Stimulated activated CD8-positive, alpha-beta memory T cell treated with anti-CD3 and anti-CD28 coated beads, Interleukin-2, amount 100 ng/mL, for 1 hour (primary cell): ENCODE measurements around the gene CDH4.

Experiments used
- DNase-seq, 2 donors: peaks; one replicate each; pipeline ENCODE4 v3.0.0-alpha.2; 2020; ENCODE audit warnings: low read depth in 2 of 2

The CDH4 gene

DNA sequence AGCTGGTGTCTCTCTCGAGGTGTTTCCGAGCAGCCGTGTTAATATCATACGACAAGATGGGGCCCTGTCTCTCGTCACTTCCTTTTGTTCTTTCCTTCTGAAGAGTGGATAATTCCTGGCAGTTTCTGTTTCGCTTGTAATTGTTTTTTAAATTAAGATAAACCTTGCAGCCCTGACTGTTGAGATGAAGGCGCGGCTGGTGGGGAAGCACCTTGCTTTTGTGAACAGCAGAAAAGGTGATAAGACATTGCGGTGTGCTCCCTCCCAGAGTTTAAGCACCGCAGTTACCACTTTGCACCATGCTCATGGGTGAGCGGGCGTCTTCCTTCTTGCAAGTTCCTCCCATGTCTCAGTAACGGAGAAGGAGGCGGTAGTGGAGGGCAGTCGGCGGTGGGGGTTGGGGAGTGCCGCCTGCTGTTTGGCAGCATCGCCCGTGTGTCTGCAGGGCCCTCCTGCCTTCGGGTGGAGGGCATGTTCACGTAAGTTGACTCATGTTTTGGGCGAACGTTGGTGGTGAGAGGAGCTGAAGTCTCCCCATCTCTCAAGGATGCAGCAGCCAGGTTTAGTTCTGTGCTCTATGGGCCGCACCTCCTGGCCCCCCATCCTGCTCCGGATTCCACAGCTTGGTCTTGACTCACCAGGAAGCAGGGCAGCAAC lies 467.8 kb downstream of the CDH4 start:
- DNase-seq, result peak; percentile 10 to 26

DNA sequence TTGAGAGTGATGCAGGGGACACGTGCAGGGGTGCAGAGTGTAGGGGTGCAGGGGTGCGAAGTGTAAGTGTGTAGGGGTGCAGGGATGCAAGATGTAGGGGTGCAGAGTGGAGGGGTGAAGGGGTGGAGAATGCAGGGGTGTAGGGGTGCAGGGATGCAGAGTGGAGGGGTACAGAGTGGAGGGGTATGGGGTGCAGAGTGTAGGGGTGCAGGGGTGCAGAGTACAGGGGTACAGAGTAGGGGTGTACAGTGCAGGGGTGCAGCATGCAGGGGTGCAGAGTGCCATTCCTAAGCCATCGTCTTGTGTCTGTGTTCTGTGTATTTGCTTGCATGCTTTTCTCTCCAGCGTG lies 468.3 kb downstream of the CDH4 start:
- no peak for DNase-seq

DNA sequence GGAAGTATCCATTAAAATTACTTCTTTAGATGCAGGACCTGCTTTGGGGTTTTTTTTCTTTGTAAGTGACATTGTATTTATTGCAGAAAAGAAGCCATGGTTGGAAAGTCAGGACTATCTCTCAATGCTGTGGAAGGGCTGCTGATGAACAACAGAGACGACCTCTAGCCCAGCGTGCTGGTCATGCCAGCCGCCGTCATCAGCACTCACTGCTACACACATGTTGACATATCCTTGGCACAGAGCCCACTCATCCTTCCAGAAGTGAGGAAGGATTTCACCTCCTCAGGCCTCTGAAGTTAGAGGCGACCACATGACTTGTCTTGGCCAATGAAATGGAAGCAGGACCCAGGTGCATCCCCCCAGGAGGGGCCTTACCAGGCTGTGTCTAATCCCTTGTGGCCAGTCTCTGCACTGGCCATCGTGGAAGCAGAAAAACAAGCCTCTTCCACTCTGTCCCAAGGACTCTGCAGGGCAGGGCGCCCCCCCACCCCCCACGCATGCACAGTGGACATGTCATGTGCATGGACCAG lies 470.2 kb downstream of the CDH4 start:
- no peak for DNase-seq

DNA sequence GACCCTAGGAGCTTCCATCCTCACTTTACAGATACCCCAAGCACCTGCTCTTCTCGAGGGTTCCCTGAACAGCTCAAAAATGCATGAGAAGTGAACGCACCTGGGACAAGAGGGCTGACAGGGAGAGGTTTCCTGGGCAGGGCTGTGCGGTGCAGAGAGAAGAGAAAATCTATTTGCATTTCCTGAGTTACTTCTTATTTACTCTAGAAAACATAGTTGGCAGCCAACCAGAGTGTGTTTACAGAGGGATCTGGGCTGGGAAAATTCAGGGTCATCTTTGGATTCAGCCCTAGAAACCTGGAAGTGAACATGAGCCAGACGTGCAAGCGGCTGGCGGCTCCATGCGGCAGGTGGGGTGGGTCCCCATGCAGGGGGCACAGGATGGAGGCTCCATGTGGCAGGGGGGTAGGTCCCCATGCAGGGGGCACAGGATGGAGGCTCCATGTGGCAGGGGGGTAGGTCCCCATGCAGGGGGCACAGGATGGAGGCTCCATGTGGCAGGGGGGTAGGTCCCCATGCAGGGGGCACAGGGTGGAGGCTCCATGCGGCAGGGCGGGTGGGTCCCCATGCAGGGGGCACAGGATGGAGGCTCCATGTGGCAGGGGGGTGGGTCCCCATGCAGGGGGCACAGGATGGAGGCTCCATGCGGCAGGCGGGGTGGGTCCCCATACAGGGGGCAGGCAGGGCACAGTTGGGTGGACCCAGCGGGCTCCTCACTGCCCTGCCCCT lies 471.6 kb downstream of the CDH4 start:
- no peak for DNase-seq

DNA sequence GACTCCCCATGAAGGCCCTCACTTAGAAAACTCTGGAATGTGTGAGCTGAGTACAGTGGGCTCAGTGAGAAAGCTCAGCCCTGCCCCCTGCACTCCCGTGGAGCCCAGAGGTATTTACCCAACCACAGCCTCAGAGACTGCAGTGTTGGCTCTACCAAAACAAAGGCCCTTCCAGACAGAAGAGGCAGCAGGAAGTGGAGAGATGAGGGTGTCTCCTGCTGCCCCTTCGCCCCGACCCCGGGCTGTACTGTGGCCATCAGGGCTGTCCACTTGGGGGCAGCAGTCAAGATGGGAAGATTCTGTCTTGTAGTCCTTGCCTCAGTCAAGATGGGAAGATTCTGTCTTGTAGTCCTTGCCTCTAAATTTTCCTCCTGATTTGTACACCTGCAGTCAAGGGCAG lies 472.3 kb downstream of the CDH4 start:
- no peak for DNase-seq

DNA sequence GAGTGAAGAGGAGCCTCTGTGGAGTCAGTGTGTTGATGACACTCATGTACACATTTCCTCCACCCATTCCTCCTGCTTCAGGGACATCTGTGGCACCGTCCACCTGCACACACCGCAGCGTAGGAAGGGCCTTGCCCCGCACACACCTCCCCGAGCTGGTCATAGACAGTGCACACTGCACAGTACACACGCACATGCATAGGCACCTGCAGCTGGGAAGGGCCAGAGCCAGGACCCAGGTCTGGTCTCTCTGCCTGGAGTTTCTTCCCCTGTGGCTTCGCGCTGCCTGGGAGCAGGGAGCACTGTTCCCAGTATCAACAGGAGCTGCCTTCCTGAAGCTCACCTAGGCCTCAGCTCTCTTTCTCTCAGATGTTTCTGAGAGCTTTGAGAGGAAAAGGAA lies 473.1 kb downstream of the CDH4 start:
- DNase-seq, result no peak

DNA sequence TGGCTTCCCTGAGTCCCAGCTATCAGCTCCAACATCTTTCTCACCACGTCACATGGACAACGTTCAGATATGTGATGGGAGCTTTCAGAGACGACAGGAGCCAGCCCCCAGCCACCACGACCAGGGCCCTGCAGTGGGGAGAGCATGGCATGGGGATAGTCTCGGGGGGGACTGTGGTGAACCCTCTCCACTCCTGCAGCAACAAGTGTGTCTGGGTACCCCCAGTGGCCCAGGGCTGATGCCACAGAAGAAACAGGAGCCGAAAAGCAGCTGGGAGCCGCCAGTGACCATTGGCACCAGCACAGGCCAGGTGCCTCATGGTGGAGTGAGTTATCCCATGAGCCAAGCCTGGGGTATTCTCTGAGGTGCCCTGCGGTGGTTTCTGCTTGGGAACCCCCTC lies 473.9 kb downstream of the CDH4 start:
- DNase-seq, result no peak

DNA sequence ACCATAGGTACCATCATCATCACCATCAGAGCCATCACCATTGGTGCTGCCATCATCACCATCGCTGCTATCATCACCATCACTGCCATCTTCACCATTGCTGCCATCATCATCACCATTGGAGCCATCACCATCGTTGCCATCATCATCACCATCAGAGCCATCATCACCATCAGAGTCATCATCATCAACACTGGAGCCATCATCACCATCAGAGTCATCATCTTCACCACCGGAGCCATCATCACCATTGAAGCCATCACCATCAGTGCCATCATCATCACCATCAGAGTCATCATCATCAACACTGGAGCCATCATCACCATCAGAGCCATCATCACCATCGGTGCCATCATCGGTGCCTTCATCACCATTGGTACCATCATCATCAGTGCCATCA lies 474.9 kb downstream of the CDH4 start:
- DNase-seq, result no peak

DNA sequence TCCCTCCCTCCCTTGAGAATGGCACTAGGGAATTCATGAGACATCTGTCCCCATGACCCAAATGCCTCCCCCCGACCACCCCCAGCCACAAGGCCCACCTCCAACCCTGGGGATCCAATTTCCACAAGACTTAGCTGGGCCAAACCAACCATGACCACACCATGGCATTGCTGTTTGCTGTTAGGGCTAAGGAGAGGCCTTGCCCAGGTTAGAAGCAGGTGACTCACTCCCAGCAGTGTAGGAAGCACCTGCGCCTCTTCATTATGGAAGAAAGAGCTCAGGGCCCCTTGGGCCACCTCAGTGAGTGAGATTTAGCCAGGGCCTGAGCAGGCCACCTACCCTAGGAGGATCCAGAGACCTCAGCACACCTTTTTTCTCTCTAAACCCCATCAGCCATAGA lies 475.7 kb downstream of the CDH4 start:
- DNase-seq, result no peak

DNA sequence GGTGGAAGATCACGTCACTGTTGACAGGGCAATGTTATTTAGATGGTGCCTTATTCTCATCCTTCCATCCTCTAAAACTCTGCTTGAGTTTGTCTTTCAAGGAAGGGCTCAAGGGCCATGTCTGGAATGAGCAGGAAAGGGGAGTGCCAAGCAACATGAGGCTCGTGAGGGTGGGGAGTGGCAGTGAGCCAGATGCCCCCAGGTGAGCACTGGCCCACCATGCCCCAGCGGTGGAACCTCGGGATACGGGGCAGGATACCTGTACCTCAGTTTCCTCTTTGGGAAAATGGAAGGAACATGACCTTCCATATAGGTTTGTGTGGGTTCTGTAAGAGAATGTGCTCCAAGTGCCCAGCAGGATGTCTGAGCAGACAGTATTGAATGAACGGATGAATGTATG lies 476.3 kb downstream of the CDH4 start:
- DNase-seq, result no peak

DNA sequence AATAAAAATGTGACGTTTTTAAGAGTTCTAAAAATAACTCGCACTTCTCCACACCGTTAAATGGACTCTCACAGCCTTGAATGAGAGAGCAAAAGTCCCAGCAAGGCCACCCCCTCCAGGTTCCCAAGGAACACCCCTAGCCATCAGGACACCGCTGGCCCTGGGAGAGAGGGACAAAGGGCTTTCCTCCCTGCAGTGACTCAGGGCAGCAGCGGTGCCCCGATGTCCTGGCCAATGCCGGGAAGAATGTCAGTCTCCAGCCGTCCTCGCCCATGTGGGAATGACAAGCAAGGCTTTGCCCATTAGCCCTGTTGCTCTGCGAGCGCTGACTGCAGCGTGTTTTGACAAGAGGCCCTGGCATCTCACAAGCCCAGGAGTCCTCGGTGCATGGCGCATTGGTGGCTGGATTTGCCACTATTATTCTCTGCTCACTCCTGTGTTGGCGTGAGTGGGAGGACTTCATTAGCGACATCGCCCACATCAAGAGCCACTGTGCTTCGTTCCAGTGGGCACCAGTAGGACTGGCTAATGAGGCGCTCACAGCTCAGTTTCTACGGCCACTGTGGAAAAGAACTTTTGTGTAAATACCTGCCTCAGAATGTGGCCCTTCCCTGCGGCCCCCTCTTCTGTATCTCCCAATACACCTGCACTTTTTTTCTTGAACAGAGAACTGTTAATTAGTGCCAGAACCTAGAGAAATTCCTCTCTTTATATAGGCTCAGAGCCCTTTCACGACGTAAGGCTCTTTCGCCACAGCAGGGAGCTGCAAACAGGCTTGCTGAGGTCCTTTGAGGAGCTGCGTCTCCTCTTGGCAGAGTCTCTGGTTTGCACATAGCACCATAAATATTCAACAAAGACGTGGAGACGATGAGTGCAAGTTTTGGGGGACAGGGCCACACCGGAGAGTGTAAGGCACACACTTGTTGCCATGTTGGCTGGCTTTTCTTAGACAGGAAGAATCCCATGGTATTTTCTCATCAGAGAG lies 477.0 kb downstream of the CDH4 start:
- DNase-seq, result no peak

DNA sequence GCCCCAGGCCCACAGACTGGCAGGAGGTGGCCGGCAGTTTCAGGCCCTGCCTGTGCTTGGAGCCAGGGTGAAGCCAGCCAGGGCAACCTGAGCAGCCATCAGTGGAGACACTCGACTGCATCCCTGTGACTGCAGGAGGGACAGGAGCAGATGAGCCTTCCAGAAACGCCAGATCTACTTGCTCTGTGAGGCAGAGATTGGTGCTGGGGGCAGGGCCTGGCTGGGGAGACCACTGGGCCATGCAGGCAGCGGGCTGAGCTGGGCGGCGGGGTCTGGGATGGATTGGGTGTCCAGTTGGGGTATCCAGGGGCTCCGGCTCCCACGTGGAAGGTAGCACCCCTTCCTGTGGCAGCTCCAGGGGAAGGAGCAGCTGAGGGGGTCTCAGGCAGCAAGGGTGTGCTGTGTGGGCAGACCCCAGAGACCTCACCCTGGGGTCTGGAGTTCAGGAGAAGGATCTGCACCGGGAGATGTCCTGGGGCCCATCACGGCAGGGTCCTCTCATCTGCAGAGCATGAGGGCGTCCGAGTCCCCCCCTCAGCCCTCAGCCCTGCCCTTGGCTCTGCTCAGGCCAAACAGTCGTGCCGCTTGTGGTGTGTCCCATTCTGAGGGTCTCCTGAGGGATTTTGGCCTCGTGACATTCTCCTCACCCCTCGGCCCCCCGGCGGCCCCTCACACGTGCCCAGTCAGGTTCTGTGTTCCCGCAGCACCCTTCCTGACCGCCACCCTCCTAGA lies 478.7 kb downstream of the CDH4 start:
- no peak for DNase-seq

DNA sequence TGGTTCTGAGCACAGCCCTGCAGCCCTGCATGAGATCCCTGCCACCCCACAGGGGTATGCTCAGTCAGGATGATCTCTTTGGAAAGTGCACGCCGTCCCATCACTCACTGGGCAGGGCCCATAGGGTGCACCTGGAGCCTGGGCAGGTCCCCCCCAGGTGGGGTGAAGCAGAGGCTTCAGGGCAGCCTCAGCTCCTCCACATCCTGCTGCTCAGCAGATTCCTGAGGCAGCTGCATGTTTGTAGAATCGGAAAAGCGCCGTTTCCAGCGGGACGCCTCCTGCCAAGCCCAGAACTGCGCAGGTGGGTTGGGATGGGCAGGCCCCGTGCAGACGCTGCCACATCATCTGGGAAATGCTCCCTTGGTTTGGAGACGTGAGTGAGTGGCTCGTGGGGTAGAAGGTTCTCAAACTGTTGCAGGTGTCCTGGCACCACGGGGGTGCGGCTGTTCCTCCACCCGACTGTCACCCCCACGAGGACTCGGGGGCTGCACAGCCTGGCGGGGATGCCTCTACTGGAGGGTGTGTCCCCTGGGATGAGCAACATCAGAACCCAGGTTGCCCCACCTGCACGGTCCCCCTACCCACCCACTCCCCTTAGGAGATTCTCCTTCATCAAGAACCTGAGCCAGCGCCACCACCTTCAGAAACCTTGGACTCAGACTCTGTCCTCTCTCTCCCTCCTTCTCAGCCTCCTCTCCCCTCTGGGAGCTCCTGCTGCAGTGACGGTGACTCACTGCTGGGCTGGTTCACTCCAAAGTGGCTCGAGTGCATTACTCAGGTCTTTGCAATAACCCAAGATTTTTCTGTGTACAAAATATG lies 479.5 kb downstream of the CDH4 start:
- no peak for DNase-seq

DNA sequence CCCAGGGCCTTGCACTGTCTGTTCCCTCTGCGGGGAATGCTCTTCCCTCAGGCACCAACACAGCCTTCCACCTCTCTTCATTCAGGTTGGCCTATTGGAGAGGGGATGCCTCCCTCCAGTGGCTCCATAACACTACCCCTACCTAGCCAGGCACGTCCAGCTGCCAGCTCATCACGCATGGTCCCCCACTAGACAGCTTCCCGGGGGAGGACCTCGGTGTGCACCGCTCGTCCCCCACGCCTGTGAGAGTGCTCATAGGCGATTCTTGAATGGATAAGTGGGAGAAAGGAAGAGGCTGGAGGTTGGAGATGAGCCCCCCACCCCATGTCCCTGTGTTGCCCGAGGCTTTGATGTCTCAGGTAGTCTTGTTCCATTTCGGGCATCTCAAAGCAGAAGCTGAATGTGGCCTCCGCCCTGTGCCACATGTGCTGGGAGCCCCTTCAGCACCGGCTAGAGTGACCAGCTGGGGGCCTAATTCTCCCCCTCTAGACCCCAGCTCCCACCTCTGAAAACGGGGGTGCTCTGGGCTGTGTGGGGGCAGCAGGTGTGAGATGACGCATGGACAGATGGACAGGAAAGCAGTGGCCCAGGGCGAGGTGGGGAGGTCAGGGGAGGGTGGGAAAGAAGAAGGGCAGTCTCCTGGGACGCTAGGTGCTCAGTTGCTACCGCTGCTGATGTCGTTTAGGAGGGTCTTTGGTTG lies 480.6 kb downstream of the CDH4 start:
- no peak for DNase-seq

DNA sequence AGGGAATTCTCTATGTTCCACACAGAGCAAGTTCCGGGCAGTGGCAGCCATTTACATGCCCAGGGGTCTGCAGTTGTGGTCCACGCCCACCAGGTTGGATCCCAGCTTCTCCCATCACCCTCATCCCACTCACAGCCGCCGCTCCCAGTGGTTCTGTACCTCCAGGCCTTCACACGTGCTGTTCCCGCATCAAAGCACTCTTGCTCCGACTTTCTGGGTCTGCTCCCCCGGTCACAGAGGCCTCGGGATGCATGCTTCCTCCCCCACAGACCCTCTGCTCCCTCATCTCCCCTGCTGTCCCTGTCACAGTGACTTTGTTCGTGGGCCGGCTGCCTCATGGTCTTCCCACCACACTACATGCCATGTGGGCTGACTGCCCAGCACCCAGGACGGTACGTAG lies 481.2 kb downstream of the CDH4 start:
- no peak for DNase-seq

DNA sequence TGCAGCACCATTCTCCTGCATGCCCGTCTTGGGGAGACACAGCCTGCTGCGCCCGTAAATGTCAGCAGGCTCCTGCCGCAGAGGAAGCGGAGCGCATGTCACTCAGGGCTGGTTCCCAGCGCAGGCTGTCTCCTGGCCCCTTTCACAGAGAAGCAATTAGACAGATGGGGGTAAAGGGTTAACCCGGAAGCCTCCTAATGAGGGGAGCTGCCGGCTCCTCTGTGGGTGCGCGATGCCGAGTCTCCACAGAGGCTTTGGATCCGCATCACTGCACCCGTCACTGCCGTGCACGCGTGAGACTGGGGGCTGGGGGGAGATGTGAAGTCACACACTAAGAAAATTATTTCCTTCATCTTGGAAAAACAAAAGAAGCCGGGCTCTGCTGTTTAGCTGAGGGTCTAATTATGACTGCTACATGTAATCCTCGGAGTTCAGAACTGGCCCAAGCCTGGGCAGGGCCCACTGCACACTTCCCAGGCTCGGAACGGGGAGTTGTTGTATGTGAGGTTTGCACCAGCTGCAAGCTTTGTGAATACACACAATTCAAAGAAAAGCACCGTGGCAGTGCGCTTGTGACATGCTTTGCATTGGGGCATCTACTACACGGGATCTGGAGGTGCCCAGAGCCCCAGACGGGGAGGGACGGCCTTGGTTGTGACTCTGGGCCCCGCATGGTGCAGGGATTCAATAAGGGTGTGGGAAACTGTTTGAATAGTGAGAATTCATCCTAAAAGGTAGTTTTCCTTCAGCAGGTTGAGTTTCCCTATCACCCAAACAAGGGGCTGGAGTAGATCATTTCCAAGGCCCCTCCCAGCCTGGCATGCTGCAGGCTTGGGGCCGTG lies 482.1 kb downstream of the CDH4 start:
- DNase-seq, result no peak

DNA sequence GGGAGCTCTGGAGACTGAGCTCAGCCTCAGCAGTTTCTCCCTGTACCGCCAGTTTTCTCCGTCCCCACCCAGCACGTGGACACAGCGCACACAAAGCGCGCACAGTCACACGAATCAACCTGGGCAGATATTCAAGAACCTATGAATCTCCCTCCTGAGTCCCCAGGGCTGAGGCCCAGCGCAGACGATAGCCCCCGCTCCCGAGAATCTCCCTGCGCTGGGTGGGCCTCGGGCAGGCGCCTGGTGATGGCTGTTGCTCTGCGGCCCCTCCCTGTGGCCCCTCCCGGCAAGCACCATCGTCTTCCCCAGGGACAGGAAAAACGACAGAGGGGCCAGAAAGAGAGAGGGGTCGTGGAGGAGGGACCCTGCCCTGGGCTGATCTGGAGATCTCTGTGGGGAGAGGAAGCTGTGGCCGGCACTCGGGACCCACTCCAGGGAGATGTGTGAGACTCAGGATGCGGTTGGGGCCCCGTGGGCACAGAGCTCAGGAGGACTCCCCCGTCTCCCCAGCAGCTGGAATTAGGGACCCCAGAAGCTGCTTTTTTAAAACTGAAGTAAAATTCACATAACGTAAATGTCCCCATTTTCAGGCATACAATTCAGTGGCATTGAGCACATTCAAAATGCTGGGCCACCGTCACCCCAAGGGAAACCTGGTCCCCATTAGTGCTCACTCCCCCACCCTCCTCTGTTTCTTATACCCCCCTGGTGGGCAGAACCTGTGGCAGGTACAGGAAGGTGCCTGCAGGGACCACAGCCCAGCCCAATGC lies 482.9 kb downstream of the CDH4 start:
- no peak for DNase-seq

DNA sequence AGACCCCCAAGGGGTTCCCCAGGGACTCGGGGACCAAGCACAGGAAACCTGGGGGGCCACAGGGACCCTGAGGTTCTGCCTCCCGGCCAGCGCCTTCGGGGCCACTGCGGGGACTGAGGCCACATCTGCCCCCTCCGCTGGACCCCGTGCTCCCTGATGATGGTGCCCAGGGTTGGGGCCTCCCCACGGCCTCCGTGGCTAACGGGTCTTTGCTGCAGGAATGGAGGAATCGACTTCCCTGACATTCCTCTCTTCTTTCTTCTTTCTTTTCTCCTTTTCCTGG lies 483.4 kb downstream of the CDH4 start:
- DNase-seq, result no peak
